ENCODE results near the gene CHD2. TPM values are rescaled to one million over a fixed set of nuclear protein-coding genes. Genes with fewer than 3 reads are reported as not detected.

The CHD2 gene
- total and polyA plus RNA-seq, 7 donors = 16.0 to 108 (median 75.9) TPM

GRCh38 chr15:93045191-93045785 lies 145.2 kb downstream of the CHD2 start:
- Histone ChIP-seq H3K4me3 (no peak overlapping the region), H3K9me3 (peaks cover 0 to 4% (median 0%) of the 10 kb centered on the region in 4 donors), H3K27ac (peak overlapping the region in 3 of 4 donors; percentile 37 to 60 (median 54)), H3K4me1 (peaks cover 0 to 51% (median 39%) of the 10 kb centered on the region in 4 donors), H3K27me3 (no peaks in the 10 kb centered on the region), H3K36me3 (peaks cover 14 to 74% (median 28%) of the 10 kb centered on the region in 4 donors)
- WGBS, 2 donors = 93 to 94% methylated on average over 27 of the region's 27 CpGs
- TF ChIP-seq POLR2AphosphoS5 (IDR thresholded peaks at IDR 0.05) (no peak), CTCF (IDR thresholded peaks at IDR 0.05) (no peak), EP300 (IDR thresholded peaks at IDR 0.05) (no peak), POLR2A (IDR thresholded peaks at IDR 0.05) (no peak)
- intact Hi-C loops (cut with DNase I) = loop anchor here (10.0 kb wide), 1 partner anchor 1050 kb away; no protein-coding TSS in a partner anchor
- DNase-seq = no peak

- no peaks in the 10 kb centered on the region for H3K27me3 ChIP-seq
- peaks cover 0 to 4% (median 0%) of the 10 kb centered on the region in 4 donors for H3K9me3 ChIP-seq
- H3K4me1 ChIP-seq = peaks cover 0 to 60% (median 45%) of the 10 kb centered on the region in 4 donors
- H3K27ac ChIP-seq = peak overlapping the region in 1 of 4 donors; percentile 60
- intact Hi-C loops (cut with DNase I) = loop anchor here (10.0 kb wide), 1 partner anchor 1049 kb away; no protein-coding TSS in a partner anchor
- TF ChIP-seq POLR2AphosphoS5 (IDR thresholded peaks at IDR 0.05) (no peak), POLR2A (IDR thresholded peaks at IDR 0.05) (no peak), EP300 (IDR thresholded peaks at IDR 0.05) (no peak), CTCF (IDR thresholded peaks at IDR 0.05) (no peak)
- WGBS, 2 donors = 88 to 96% methylated on average over 4 of the region's 4 CpGs
- no peak overlapping the region for H3K4me3 ChIP-seq
- H3K36me3 ChIP-seq = peaks cover 14 to 83% (median 30%) of the 10 kb centered on the region in 4 donors
- no peak for DNase-seq
Observed at GRCh38 chr15:93046120-93046519, 146.0 kb downstream of the CHD2 start.

GRCh38 chr15:93046721-93047120 lies 146.6 kb downstream of the CHD2 start:
- DNase-seq = no peak
- H3K27me3 ChIP-seq = no peaks in the 10 kb centered on the region
- 71 to 77% methylated on average over 7 of the region's 7 CpGs for WGBS, 2 donors
- intact Hi-C loops (cut with DNase I) = loop anchor here (10.0 kb wide), 1 partner anchor 1048 kb away; no protein-coding TSS in a partner anchor
- H3K27ac ChIP-seq = peak overlapping the region in 1 of 4 donors; percentile 76
- TF ChIP-seq POLR2A (IDR thresholded peaks at IDR 0.05) (no peak), EP300 (IDR thresholded peaks at IDR 0.05) (no peak), CTCF (IDR thresholded peaks at IDR 0.05) (no peak), POLR2AphosphoS5 (IDR thresholded peaks at IDR 0.05) (no peak)
- H3K4me1 ChIP-seq = peaks cover 0 to 66% (median 45%) of the 10 kb centered on the region in 4 donors
- no peak overlapping the region for H3K4me3 ChIP-seq
- peaks cover 18 to 89% (median 34%) of the 10 kb centered on the region in 4 donors for H3K36me3 ChIP-seq
- H3K9me3 ChIP-seq = peaks cover 0 to 4% (median 0%) of the 10 kb centered on the region in 4 donors

- intact Hi-C loops (cut with DNase I) = loop anchor here (10.0 kb wide), 1 partner anchor 1047 kb away; no protein-coding TSS in a partner anchor
- no peaks in the 10 kb centered on the region for H3K27me3 ChIP-seq
- H3K27ac ChIP-seq = peak overlapping the region in 2 of 4 donors; percentile 63 to 76
- no peak for DNase-seq
- peaks cover 23 to 94% (median 38%) of the 10 kb centered on the region in 4 donors for H3K36me3 ChIP-seq
- WGBS, 2 donors = 63 to 71% methylated on average over 18 of the region's 18 CpGs
- H3K9me3 ChIP-seq = peaks cover 0 to 4% (median 0%) of the 10 kb centered on the region in 4 donors
- H3K4me1 ChIP-seq = peaks cover 0 to 77% (median 45%) of the 10 kb centered on the region in 4 donors
- TF ChIP-seq POLR2AphosphoS5 (IDR thresholded peaks at IDR 0.05) = no peak
- TF ChIP-seq EP300 (IDR thresholded peaks at IDR 0.05) = no peak
- TF ChIP-seq POLR2A (IDR thresholded peaks at IDR 0.05) = no peak
- TF ChIP-seq CTCF (IDR thresholded peaks at IDR 0.05) = no peak
- H3K4me3 ChIP-seq = no peak overlapping the region
Observed at GRCh38 chr15:93047621-93048425, 147.7 kb downstream of the CHD2 start.

Data from sigmoid colon (tissue), 7 donors.